Endodermal cell (in vitro differentiated cells): ENCODE data around the gene STC2. TPM values are rescaled to one million over a fixed set of nuclear protein-coding genes. Genes with fewer than 3 reads are reported as not detected.

ENCODE experiments used
- DNase-seq: peaks from one replicate; pipeline ENCODE4 v3.0.0-alpha.2; 2017
- H3K27ac ChIP-seq: 2 replicates; pipeline ENCODE4 v1.5.1; 2013; ENCODE audit warnings: mild to moderate bottlenecking, low read depth, low read length, moderate library complexity
- H3K27me3 ChIP-seq: 2 replicates; pipeline ENCODE4 v1.6.1; 2013; ENCODE audit warnings: mild to moderate bottlenecking, low read length, moderate library complexity; ENCODE audit not compliant: insufficient read depth, control insufficient read depth, poor library complexity, severe bottlenecking
- H3K36me3 ChIP-seq: 2 replicates; pipeline ENCODE4 v1.7.0; 2013; ENCODE audit warnings: mild to moderate bottlenecking, low read length, moderate library complexity; ENCODE audit not compliant: control insufficient read depth, insufficient read depth
- H3K4me1 ChIP-seq: one replicate; pipeline ENCODE4 v1.7.0; 2013; ENCODE audit warnings: low read length; ENCODE audit not compliant: control insufficient read depth, insufficient read depth
- H3K4me3 ChIP-seq: 2 replicates; pipeline ENCODE4 v1.5.1; 2013; ENCODE audit warnings: mild to moderate bottlenecking, low read length, moderate library complexity
- H3K9ac ChIP-seq: 2 replicates; pipeline ENCODE4 v1.6.1; 2013; ENCODE audit warnings: mild to moderate bottlenecking, low read length, moderate library complexity; ENCODE audit not compliant: poor library complexity, severe bottlenecking; ENCODE audit errors: extremely low read depth
- H3K9me3 ChIP-seq: 2 replicates; pipeline ENCODE4 v1.6.1; 2013; ENCODE audit warnings: mild to moderate bottlenecking, low read length, moderate library complexity; ENCODE audit not compliant: control insufficient read depth
- H3K27ac Mint-ChIP-seq: 2 replicates; pipeline ENCODE4 v1.8.0; 2020; ENCODE audit warnings: mixed read lengths
- H3K27me3 Mint-ChIP-seq: 2 replicates; pipeline ENCODE4 v1.8.0; 2021; ENCODE audit warnings: mild to moderate bottlenecking, mixed read lengths; ENCODE audit not compliant: insufficient read depth
- H3K36me3 Mint-ChIP-seq: 2 replicates; pipeline ENCODE4 v1.8.0; 2020; ENCODE audit warnings: low read depth, mixed read lengths
- H3K4me1 Mint-ChIP-seq: 2 replicates; pipeline ENCODE4 v1.8.0; 2020; ENCODE audit warnings: mixed read lengths
- H3K4me3 Mint-ChIP-seq: 2 replicates; pipeline ENCODE4 v1.8.0; 2020; ENCODE audit warnings: mild to moderate bottlenecking, moderate library complexity, mixed read lengths
- H3K9me3 Mint-ChIP-seq: 2 replicates; pipeline ENCODE4 v1.8.0; 2020; ENCODE audit warnings: mild to moderate bottlenecking, mixed read lengths
- CTCF ChIP-seq: fragments of 200-600 bp; sonication (generic); conservative IDR thresholded peaks from 2 replicates; pipeline ENCODE4 v1.5.0; 2021; ENCODE audit warnings: antibody characterized with exemption, mild to moderate bottlenecking
- WGBS, 2 experiments: methylation state at CpG; one replicate each; pipeline versions ENCODE4 v1.1.5 to v1.1.7; 2013; ENCODE audit warnings: missing lambda C conversion rate in 2 of 2, mixed read lengths in 1 of 2; ENCODE audit not compliant: insufficient coverage in 1 of 2, insufficient read length in 1 of 2; 5-methylcytosine and 5-hydroxymethylcytosine counted together
- total RNA-seq, 2 donors: library from RNA; stranded (reverse); fragmentation: NEBNext Ultra II Directional in 1 of 2; extraction: Animal tissue kit (Norgen Biotek cat#: 25700) in 1 of 2; gene quantifications; 2 replicates in 1 of 2; 3 replicates in 1 of 2; pipeline ENCODE4 v1.2.1, GENCODE V29; 2021

STC2 gene
- total RNA-seq, 2 donors from 2014 or later, result 4.6 to 4.8 TPM

- DNase-seq, result no peak
- Mint-ChIP-seq H3K9me3 (peaks cover 10% of the 10 kb centered on the region), H3K4me3 (no peak overlapping the region), H3K27ac (no peak overlapping the region), H3K27me3 (peaks cover 15% of the 10 kb centered on the region), H3K4me1 (peaks cover 8% of the 10 kb centered on the region), H3K36me3 (no peaks in the 10 kb centered on the region)
- Histone ChIP-seq H3K9ac (no peak overlapping the region), H3K4me1 (no peaks in the 10 kb centered on the region), H3K9me3 (peaks cover 4% of the 10 kb centered on the region), H3K4me3 (no peak overlapping the region), H3K36me3 (no peaks in the 10 kb centered on the region), H3K27ac (no peak overlapping the region), H3K27me3 (no peaks in the 10 kb centered on the region)
- WGBS, 2 experiments, result 50 to 80% methylated on average over 1 to 3 of the region's 3 CpGs
- no peak for TF ChIP-seq CTCF
These were observed 15.4 kb downstream of the STC2 start for GRCh38 chr5:173312821-173313220.

GRCh38 chr5:173311818-173312585 lies 16.2 kb downstream of the STC2 start:
- H3K4me3 ChIP-seq, result no peak overlapping the region
- peaks cover 13% of the 10 kb centered on the region for H3K9me3 Mint-ChIP-seq
- H3K36me3 Mint-ChIP-seq, result no peaks in the 10 kb centered on the region
- H3K27ac ChIP-seq, result no peak overlapping the region
- H3K27me3 Mint-ChIP-seq, result peaks cover 15% of the 10 kb centered on the region
- H3K27ac Mint-ChIP-seq, result no peak overlapping the region
- H3K4me1 Mint-ChIP-seq, result peaks cover 8% of the 10 kb centered on the region
- no peaks in the 10 kb centered on the region for H3K36me3 ChIP-seq
- H3K27me3 ChIP-seq, result no peaks in the 10 kb centered on the region
- TF ChIP-seq CTCF, result no peak
- peaks cover 7% of the 10 kb centered on the region for H3K9me3 ChIP-seq
- DNase-seq, result no peak
- WGBS, 2 experiments, result 94% methylated on average over 3 to 9 of the region's 9 CpGs
- H3K4me1 ChIP-seq, result no peaks in the 10 kb centered on the region
- no peak overlapping the region for H3K4me3 Mint-ChIP-seq
- no peak overlapping the region for H3K9ac ChIP-seq

- H3K9ac ChIP-seq, result no peak overlapping the region
- no peaks in the 10 kb centered on the region for H3K36me3 Mint-ChIP-seq
- no peak overlapping the region for H3K4me3 Mint-ChIP-seq
- H3K36me3 ChIP-seq, result no peaks in the 10 kb centered on the region
- no peaks in the 10 kb centered on the region for H3K27me3 ChIP-seq
- no peak overlapping the region for H3K27ac Mint-ChIP-seq
- 88 to 94% methylated on average over 7 to 15 of the region's 15 CpGs for WGBS, 2 experiments
- peaks cover 3% of the 10 kb centered on the region for H3K4me1 Mint-ChIP-seq
- no peaks in the 10 kb centered on the region for H3K4me1 ChIP-seq
- H3K27me3 Mint-ChIP-seq, result peaks cover 23% of the 10 kb centered on the region
- no peak overlapping the region for H3K4me3 ChIP-seq
- TF ChIP-seq CTCF, result no peak
- H3K9me3 ChIP-seq, result peaks cover 7% of the 10 kb centered on the region
- no peak overlapping the region for H3K27ac ChIP-seq
- no peak for DNase-seq
- H3K9me3 Mint-ChIP-seq, result peaks cover 13% of the 10 kb centered on the region
These were observed 17.1 kb downstream of the STC2 start for GRCh38 chr5:173310861-173311785.
